Astrocyte of the spinal cord (primary cell): ENCODE measurements around the gene CD37.
"Not testable (repeated sequence)": the region's sequence is repeated elsewhere in the genome, so short reads cannot be mapped to it uniquely, and the experiment has no call there.

Source experiments
- DNase-seq: peaks from one replicate; pipeline ENCODE4 v3.0.0; 2011; ENCODE audit warnings: low read depth, low spot score
- H3K4me3 ChIP-seq: 2 replicates; pipeline ENCODE4 v1.5.1; 2011; ENCODE audit warnings: low read depth, mild to moderate bottlenecking, low read length, moderate library complexity
- CTCF ChIP-seq: IDR thresholded peaks from 2 replicates; pipeline ENCODE4 v1.5.1; 2012; ENCODE audit warnings: low read depth, mild to moderate bottlenecking, low read length, inconsistent platforms
- in situ Hi-C: cut with HindIII; loops from 2 replicates; pipeline ENCODE4 v1.10.0; 2017; ENCODE audit warnings: low sequenced_read_pairs

The CD37 gene

DNA sequence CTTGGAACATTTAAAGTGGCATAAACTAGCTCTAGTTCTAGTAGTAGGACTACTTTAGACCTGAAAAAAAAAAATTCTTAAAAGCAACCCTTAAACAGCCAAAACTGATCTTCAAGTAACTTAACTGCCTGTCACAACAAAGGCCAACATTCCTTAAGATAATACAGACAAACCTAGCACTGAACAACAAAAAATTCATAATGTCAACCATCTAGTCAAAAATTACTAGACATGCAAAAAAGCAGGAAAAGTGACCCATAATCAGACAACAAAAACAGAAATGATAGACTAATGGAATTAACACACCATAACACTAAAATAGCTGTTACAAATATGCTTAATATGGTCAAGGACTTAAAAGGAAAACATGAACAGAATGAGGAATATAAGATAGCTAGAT lies 16.9 kb upstream of the CD37 start:
- DNase-seq, result no peak
- in situ Hi-C loops, result no loop called here
- no peak for TF ChIP-seq CTCF
- H3K4me3 ChIP-seq, result no peak overlapping the region

DNA sequence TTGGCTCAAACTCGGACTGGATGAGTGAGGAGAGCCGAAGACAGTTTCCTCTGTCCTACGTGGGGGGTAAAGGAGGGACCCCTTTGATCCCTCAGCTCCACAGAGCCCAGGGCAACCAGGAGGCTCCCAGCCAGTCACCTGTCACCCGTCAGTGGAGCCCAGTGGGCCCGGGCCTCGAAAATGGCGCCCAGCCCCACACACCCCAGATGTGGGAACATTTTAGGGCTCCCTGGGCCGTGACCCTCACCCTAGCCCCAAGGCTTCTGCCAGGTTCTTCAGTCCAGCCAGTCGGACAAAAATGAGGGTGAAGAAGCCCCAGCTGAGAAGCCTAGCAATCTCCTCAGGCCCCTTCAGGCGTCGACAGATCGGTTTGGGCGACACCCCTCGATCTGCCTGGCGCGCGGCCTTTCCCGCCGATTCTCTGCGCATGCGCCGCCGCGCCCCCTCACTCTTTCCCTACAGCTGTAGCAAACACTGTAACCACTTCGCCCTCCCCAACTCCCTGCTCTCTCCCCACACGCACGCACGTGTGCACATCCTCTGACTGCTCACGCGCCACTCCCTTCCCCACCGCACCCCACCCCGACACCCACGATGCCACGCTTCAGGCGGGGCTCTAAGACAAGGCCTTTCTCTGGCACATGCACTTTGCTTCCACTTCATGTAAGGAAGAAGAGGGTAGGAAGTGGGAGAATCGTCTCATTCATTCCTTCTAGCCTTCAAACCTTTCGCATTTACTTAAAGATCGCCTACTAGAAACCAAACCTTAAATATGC lies 10.2 kb upstream of the CD37 start, which contains the start of gene SLC6A16:
Gene SLC6A16, minus strand, starts transcription at position 391 of the 776 bp plus-strand sequence. CDS start 13,844 bp downstream, outside the sequence.
- no peak within 1 kb of the TSS for H3K4me3 ChIP-seq
- DNase-seq, result no peak
- TF ChIP-seq CTCF, result no peak
- in situ Hi-C loops, result no loop called here

DNA sequence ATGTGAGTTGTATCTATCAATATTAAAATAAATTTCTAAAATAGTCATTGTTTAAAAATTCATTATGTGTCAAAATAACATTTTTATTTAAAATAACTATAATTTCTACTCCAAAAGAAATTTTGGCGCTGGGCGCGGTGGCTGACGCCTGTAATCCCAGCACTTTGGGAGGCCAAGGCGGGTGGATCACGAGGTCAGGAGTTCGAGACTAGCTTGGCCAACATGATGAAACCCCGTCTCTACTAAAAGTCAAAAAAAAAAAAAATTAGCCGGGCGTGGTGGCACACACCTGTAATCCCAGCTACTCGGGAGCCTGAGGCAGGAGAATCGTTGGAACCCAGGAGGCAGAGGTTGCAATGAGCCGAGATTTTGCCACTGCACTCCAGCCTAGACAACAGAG lies 9.4 kb upstream of the CD37 start:
- H3K4me3 ChIP-seq, in situ Hi-C loops, DNase-seq: not testable (repeated sequence)

- no peak overlapping the region for H3K4me3 ChIP-seq
- no peak for TF ChIP-seq CTCF
- no peak for DNase-seq
- in situ Hi-C loops, result no loop called here
These were observed 9.0 kb upstream of the CD37 start for GRCh38 chr19:49326165-49326704.

DNA sequence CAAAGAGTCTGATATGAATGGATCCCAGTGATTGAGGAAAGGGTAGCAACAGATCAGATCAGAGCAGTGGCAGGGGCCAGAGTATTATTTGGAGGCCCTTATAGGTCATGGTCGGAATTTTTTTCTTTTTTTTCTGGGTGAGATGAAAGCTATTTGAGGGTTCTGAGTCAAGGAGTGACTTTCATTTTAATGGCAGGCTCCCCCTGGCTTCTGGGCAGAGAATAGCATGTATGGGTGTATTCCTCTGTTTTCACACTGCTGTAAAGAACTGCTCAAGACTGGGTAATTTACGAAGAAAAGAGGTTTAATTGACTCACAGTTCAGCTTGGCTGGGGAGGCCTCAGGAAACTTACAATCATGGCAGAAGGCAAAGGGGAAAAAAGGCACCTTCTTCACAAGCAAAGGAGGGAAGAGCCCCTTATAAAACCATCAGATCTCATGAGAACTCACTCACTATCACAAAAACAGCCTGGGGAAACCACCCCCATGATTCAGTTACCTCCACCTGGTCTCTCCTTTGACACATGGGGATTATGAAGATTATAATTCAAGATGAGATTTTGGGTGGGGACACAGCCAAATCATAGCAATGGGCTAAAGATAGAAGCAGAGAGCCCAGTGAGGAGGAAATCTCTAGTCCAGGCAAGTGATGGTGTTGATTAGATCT lies 7.2 kb upstream of the CD37 start:
- in situ Hi-C loops, result no loop called here
- H3K4me3 ChIP-seq, result no peak overlapping the region
- peak; percentile 73 for TF ChIP-seq CTCF
- no peak for DNase-seq

- TF ChIP-seq CTCF, result no peak
- DNase-seq, result no peak
- in situ Hi-C loops, result no loop called here
- no peak overlapping the region for H3K4me3 ChIP-seq
These were observed 6.5 kb upstream of the CD37 start for GRCh38 chr19:49328741-49329140.

DNA sequence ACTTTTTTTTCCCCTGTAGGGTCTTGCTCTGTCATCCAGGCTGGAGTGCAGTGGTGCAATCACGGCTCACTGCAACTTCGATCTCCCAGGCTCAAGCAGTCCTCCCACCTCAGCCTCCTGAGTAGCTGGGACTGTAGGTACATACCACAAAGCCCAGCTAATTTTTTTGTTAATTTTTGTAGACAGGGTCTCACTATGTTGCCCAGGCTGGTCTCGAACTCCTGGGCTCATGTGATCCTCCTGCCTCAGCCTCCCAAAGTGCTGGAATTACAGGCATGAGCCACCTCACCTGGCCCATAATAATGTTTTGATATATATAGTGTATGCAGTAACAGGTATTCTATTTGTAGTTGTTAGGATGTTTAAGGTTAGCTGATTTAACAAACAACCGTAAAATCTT lies 4.0 kb upstream of the CD37 start:
- in situ Hi-C loops, DNase-seq, H3K4me3 ChIP-seq: not testable (repeated sequence)
